Type B pancreatic cell (in vitro differentiated cells): ENCODE data around the gene PPP1R9A. TPM values are rescaled to one million over a fixed set of nuclear protein-coding genes. Genes with fewer than 3 reads are reported as not detected.

Experiments used
- DNase-seq: peaks from one replicate; pipeline ENCODE4 v3.0.0; 2021; ENCODE audit warnings: mixed read lengths; ENCODE audit not compliant: unreplicated experiment; ENCODE audit errors: extremely low spot score
- H3K27ac Mint-ChIP-seq: 2 replicates; pipeline ENCODE4 v1.8.0; 2021; ENCODE audit warnings: mild to moderate bottlenecking, mixed read lengths
- H3K27me3 Mint-ChIP-seq: 2 replicates; pipeline ENCODE4 v1.8.0; 2021; ENCODE audit warnings: mixed read lengths
- H3K36me3 Mint-ChIP-seq: 2 replicates; pipeline ENCODE4 v1.8.0; 2021; ENCODE audit warnings: mixed read lengths
- H3K4me1 Mint-ChIP-seq: one replicate; pipeline ENCODE4 v1.8.0; 2021; ENCODE audit warnings: mixed read lengths; ENCODE audit not compliant: unreplicated experiment
- H3K4me3 Mint-ChIP-seq: 2 replicates; pipeline ENCODE4 v1.8.0; 2021; ENCODE audit warnings: mild to moderate bottlenecking, mixed read lengths
- H3K9me3 Mint-ChIP-seq: 2 replicates; pipeline ENCODE4 v1.8.0; 2021; ENCODE audit warnings: mixed read lengths
- total RNA-seq: library from RNA; stranded (reverse); gene quantifications from 2 replicates; pipeline ENCODE4 v1.2.1, GENCODE V29; 2021; ENCODE audit warnings: low replicate concordance
- TF ChIP-seq, protein P1 (sequence below): fragments of 200-600 bp; sonication (generic); conservative IDR thresholded peaks from 2 replicates; pipeline ENCODE4 v1.5.0; 2021; ENCODE audit warnings: antibody characterized with exemption, mild to moderate bottlenecking

Gene PPP1R9A
- total RNA-seq, 1 donor from 2014 or later: 21.3 TPM

DNA sequence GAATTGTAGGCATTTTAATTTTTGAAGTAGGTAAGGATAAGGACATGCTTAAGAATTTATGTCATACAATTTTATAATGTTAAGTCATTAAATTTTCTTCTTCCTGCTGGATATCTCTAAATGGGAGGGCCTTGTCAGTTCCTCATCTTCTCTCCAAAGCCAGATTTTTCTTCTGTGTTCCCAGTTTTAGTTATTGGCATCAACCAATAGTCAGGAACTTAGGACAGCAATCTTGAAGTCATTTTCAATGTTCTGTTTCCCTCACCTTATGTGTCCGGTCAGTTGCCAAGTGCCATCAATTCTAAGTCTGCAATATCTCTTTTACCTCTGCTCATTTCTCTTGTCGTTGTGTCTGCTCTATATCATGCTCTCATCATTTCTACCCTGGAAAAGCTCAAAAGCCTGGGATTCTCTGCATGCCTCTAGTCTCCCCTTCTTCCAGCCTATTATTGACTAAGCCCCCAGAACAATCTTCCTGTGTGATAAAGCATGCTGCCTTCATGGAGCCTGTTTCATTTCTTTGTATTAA, 145.2 kb downstream of the PPP1R9A start:
- TF ChIP-seq, protein P1, sequence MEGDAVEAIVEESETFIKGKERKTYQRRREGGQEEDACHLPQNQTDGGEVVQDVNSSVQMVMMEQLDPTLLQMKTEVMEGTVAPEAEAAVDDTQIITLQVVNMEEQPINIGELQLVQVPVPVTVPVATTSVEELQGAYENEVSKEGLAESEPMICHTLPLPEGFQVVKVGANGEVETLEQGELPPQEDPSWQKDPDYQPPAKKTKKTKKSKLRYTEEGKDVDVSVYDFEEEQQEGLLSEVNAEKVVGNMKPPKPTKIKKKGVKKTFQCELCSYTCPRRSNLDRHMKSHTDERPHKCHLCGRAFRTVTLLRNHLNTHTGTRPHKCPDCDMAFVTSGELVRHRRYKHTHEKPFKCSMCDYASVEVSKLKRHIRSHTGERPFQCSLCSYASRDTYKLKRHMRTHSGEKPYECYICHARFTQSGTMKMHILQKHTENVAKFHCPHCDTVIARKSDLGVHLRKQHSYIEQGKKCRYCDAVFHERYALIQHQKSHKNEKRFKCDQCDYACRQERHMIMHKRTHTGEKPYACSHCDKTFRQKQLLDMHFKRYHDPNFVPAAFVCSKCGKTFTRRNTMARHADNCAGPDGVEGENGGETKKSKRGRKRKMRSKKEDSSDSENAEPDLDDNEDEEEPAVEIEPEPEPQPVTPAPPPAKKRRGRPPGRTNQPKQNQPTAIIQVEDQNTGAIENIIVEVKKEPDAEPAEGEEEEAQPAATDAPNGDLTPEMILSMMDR: no peak
- H3K4me1 Mint-ChIP-seq: peaks cover 12% of the 10 kb centered on the region
- H3K27me3 Mint-ChIP-seq: no peaks in the 10 kb centered on the region
- no peak overlapping the region for H3K27ac Mint-ChIP-seq
- H3K9me3 Mint-ChIP-seq: no peaks in the 10 kb centered on the region
- H3K36me3 Mint-ChIP-seq: no peaks in the 10 kb centered on the region
- no peak overlapping the region for H3K4me3 Mint-ChIP-seq
- no peak for DNase-seq

DNA sequence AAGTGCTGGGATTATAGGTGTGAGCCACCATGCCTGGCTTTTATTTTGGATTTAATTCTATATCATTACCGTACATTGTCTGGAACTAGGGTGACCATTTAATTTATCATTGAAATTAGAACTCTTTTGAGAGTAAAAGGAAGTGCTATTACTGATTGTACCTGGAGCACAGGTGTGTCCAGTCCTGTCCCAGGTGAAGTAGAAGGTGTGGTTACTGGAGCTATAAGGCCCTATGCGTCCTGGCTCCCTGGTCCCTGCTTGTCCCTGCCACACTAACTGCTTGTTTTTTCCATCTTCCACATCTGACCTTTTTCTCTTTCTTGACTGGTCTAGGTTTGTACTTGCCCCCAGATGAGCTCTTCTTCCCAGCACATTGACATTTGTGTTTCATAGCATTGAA, 147.0 kb downstream of the PPP1R9A start:
- H3K27ac Mint-ChIP-seq: no peak overlapping the region
- H3K4me1 Mint-ChIP-seq: peaks cover 18% of the 10 kb centered on the region
- H3K4me3 Mint-ChIP-seq: no peak overlapping the region
- no peaks in the 10 kb centered on the region for H3K36me3 Mint-ChIP-seq
- no peaks in the 10 kb centered on the region for H3K27me3 Mint-ChIP-seq
- TF ChIP-seq, protein P1: no peak
- DNase-seq: no peak
- peaks cover 4% of the 10 kb centered on the region for H3K9me3 Mint-ChIP-seq

DNA sequence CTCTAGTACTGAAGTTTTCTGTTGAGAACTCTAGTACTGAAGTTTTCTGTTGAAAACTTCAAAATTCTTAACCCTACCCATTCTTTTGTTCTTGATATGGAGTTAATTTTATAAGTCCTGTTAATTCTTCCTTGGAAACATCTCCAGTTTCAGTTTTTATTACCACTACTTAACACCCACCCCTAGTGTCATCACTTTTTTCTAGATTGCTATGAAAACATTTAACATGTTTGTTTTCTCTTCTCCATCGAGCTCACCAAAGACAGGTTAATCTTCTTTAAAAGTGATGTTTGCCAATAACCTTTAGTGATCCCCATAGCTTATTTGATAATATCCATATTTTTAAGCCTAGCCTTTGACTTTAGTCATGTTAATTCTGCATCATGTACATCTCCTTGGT, 147.9 kb downstream of the PPP1R9A start:
- TF ChIP-seq, protein P1: no peak
- no peaks in the 10 kb centered on the region for H3K27me3 Mint-ChIP-seq
- H3K4me3 Mint-ChIP-seq: no peak overlapping the region
- no peak overlapping the region for H3K27ac Mint-ChIP-seq
- DNase-seq: no peak
- no peaks in the 10 kb centered on the region for H3K36me3 Mint-ChIP-seq
- H3K4me1 Mint-ChIP-seq: peaks cover 18% of the 10 kb centered on the region
- H3K9me3 Mint-ChIP-seq: peaks cover 4% of the 10 kb centered on the region

DNA sequence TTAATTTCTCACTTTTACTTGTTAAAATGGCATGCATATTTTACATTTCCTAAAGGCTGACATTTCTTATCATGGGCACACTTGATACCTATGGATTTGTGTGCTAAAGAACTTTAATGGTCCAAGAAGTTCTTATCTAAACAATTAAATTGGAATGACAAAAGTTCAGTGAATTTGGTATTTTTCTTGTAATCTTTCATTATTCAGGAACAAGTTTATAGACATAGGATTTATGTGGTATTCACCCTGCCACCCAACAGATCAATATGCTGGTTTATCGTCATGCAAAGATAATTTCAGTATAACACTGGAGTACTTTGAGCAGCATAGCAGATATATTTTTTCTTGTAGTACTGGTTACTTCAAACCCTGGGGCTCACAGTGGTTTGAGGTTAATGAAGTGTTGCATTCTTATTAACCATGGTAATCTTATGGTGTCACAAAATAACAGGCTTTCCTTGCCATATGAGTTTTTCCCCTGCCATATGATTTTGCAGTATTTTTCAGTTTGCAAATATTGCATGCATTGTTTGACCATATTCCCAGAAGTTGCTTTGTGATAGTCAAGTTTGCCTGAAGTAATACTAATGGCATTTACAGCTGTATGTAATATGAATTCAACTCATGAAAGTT, 148.8 kb downstream of the PPP1R9A start:
- Mint-ChIP-seq H3K27me3 (no peaks in the 10 kb centered on the region), H3K9me3 (peaks cover 4% of the 10 kb centered on the region), H3K4me1 (peaks cover 18% of the 10 kb centered on the region), H3K27ac (no peak overlapping the region), H3K36me3 (no peaks in the 10 kb centered on the region), H3K4me3 (no peak overlapping the region)
- TF ChIP-seq, protein P1: no peak
- no peak for DNase-seq

DNA sequence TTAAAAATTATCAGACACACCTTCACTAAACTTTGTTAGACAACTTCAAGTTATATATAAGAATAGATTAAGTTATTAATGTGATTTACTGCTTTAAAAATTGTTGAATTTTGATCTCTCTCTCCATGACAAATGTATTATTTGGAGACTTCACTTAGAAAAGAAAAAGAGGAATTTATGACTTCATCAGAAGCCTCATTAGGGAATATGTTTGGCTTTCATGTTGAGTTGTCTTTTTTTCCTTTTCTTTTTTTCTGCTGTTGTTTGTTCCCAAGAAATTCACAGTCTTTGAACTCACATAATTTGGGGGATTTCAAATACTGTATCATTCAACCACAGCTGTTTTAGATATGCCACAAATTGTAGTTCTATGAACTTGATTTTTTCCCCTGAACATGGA, 149.5 kb downstream of the PPP1R9A start:
- peaks cover 18% of the 10 kb centered on the region for H3K4me1 Mint-ChIP-seq
- no peaks in the 10 kb centered on the region for H3K27me3 Mint-ChIP-seq
- TF ChIP-seq, protein P1: no peak
- DNase-seq: no peak
- H3K9me3 Mint-ChIP-seq: peaks cover 4% of the 10 kb centered on the region
- no peak overlapping the region for H3K4me3 Mint-ChIP-seq
- no peaks in the 10 kb centered on the region for H3K36me3 Mint-ChIP-seq
- H3K27ac Mint-ChIP-seq: no peak overlapping the region
